Brain microvascular endothelial cell (primary cell): ENCODE data around the gene AKAP7.

Source experiments
- DNase-seq: peaks from one replicate; pipeline ENCODE4 v3.0.0-alpha.2; 2020
- H3K27ac ChIP-seq: fragments of 250-450 bp; sonication (Bioruptor Pico); 2 replicates; pipeline ENCODE4 v1.5.1; 2020; ENCODE audit warnings: mild to moderate bottlenecking, moderate library complexity
- H3K27me3 ChIP-seq: fragments of 250-450 bp; sonication (Bioruptor Pico); replicated peaks from 2 replicates; pipeline ENCODE4 v1.5.1; 2020; ENCODE audit warnings: mild to moderate bottlenecking
- H3K36me3 ChIP-seq: fragments of 250-450 bp; sonication (Bioruptor Pico); replicated peaks from 2 replicates; pipeline ENCODE4 v1.5.1; 2020; ENCODE audit warnings: mild to moderate bottlenecking
- H3K4me3 ChIP-seq: 2 replicates; pipeline ENCODE4 v1.5.1; 2011; ENCODE audit warnings: low read depth, mild to moderate bottlenecking, control low read depth, low read length, moderate library complexity
- CTCF ChIP-seq: IDR thresholded peaks from 2 replicates; pipeline ENCODE4 v1.5.1; 2011; ENCODE audit warnings: low read depth, mild to moderate bottlenecking, moderate library complexity, low read length, control low read depth, inconsistent platforms; ENCODE audit errors: missing control alignments
- in situ Hi-C: cut with HindIII; loops from 2 replicates; pipeline ENCODE4 v1.10.0; 2017; ENCODE audit warnings: low sequenced_read_pairs, low pct_ligation_motif_present

The AKAP7 gene

GRCh38 chr6:131191590-131191989, 56.3 kb downstream of the AKAP7 start:
- Histone ChIP-seq H3K27me3 (no peaks in the 10 kb centered on the region), H3K27ac (no peak overlapping the region), H3K4me3 (no peak overlapping the region), H3K36me3 (no peaks in the 10 kb centered on the region)
- in situ Hi-C loops, result no loop called here
- DNase-seq, result no peak
- no peak for TF ChIP-seq CTCF

GRCh38 chr6:131197716-131198115, 62.4 kb downstream of the AKAP7 start:
- Histone ChIP-seq H3K27ac (no peak overlapping the region), H3K27me3 (no peaks in the 10 kb centered on the region), H3K36me3 (no peaks in the 10 kb centered on the region), H3K4me3 (no peak overlapping the region)
- no peak for TF ChIP-seq CTCF
- in situ Hi-C loops, result no loop called here
- no peak for DNase-seq

GRCh38 chr6:131199568-131200272, 64.5 kb downstream of the AKAP7 start:
- no peaks in the 10 kb centered on the region for H3K27me3 ChIP-seq
- peak; percentile 89 for TF ChIP-seq CTCF
- H3K27ac ChIP-seq, result no peak overlapping the region
- no peaks in the 10 kb centered on the region for H3K36me3 ChIP-seq
- in situ Hi-C loops, result no loop called here
- no peak overlapping the region for H3K4me3 ChIP-seq
- peak; percentile 40 for DNase-seq

GRCh38 chr6:131205481-131206244, 70.4 kb downstream of the AKAP7 start:
- in situ Hi-C loops, result no loop called here
- no peak for DNase-seq
- no peak for TF ChIP-seq CTCF
- Histone ChIP-seq H3K27ac (no peak overlapping the region), H3K4me3 (no peak overlapping the region), H3K36me3 (no peaks in the 10 kb centered on the region), H3K27me3 (no peaks in the 10 kb centered on the region)

- in situ Hi-C loops, result no loop called here
- no peak for DNase-seq
- Histone ChIP-seq H3K27ac (no peak overlapping the region), H3K4me3 (no peak overlapping the region), H3K27me3 (no peaks in the 10 kb centered on the region), H3K36me3 (no peaks in the 10 kb centered on the region)
- TF ChIP-seq CTCF, result no peak
These were observed 71.4 kb downstream of the AKAP7 start for GRCh38 chr6:131206463-131207251.
